ENCODE measurements around the gene TNNT2. TPM values are rescaled to one million over a fixed set of nuclear protein-coding genes. Genes with fewer than 3 reads are reported as not detected.

TNNT2 gene
- total and polyA plus RNA-seq, 4 donors = 0.17 to 0.28 (median 0.25) TPM; not detected in 1

GRCh38 chr1:201354151-201354900, 23.2 kb downstream of the TNNT2 start:
- H3K27ac ChIP-seq (ENCODE audit: low read depth in 1 of 2, low read length in 2 of 2) = no peak overlapping the region
- H3K36me3 ChIP-seq (ENCODE audit: control insufficient read depth in 4 of 4, insufficient read depth in 3 of 4, low read depth in 1 of 4, low read length in 3 of 4) = no peaks in the 10 kb centered on the region
- no peaks in the 10 kb centered on the region for H3K9me3 ChIP-seq (ENCODE audit: control insufficient read depth in 4 of 4, low read length in 3 of 4)
- H3K4me1 ChIP-seq (ENCODE audit: control insufficient read depth in 4 of 4, insufficient read depth in 4 of 4, low read length in 3 of 4) = no peaks in the 10 kb centered on the region
- no peak overlapping the region for H3K4me3 ChIP-seq (ENCODE audit: low read depth in 1 of 3, low read length in 3 of 3)
- 91% methylated on average over 9 of the region's 9 CpGs for WGBS
- H3K27me3 ChIP-seq (ENCODE audit: control insufficient read depth in 4 of 4, insufficient read depth in 4 of 4, low read length in 3 of 4) = peaks cover 0 to 2% (median 0%) of the 10 kb centered on the region in 4 donors
- TF ChIP-seq TAF1 (conservative IDR thresholded peaks at IDR 0.05) (no peak), SP1 (IDR thresholded peaks at IDR 0.05) (no peak), ATF3 (IDR thresholded peaks at IDR 0.05) (no peak), RXRA (IDR thresholded peaks at IDR 0.05) (no peak), MAX (IDR thresholded peaks at IDR 0.05) (no peak), CTCF (IDR thresholded peaks at IDR 0.05; ENCODE audit: low read depth, low read length, missing input control) (no peak), HNF4A (conservative IDR thresholded peaks at IDR 0.05) (no peak), REST (IDR thresholded peaks at IDR 0.05) (no peak), RAD21 (IDR thresholded peaks at IDR 0.05) (no peak), ZBTB33 (IDR thresholded peaks at IDR 0.05) (no peak), YY1 (IDR thresholded peaks at IDR 0.05) (no peak), GABPA (IDR thresholded peaks at IDR 0.05 in 1 of 2, conservative IDR thresholded peaks at IDR 0.05 in 1 of 2) (no peak), FOXA2 (IDR thresholded peaks at IDR 0.05) (no peak)
- H3K9ac ChIP-seq (ENCODE audit: low read depth in 1 of 2, low read length in 2 of 2) = no peak overlapping the region
- DNase-seq (ENCODE audit: low spot score) = no peak
